Amniotic epithelial cell (primary cell): ENCODE measurements around the gene BMP3.
A peak's percentile ranks its signal among the peaks of the same experiment; 100 is the strongest.

Source experiments
- DNase-seq: peaks from one replicate; pipeline ENCODE4 v3.0.0-alpha.2; 2010; ENCODE audit warnings: low read depth

BMP3 gene

GRCh38 chr4:81042578-81043365 lies 12.3 kb downstream of the BMP3 start:
- no peak for DNase-seq

- no peak for DNase-seq
Measured at GRCh38 chr4:81049330-81049729, 18.8 kb downstream of the BMP3 start.

GRCh38 chr4:81049907-81050306 lies 19.4 kb downstream of the BMP3 start:
- DNase-seq: no peak

GRCh38 chr4:81052119-81053068 lies 21.9 kb downstream of the BMP3 start:
- DNase-seq: peak; percentile 50

GRCh38 chr4:81058621-81059020 lies 28.1 kb downstream of the BMP3 start:
- no peak for DNase-seq

GRCh38 chr4:81060587-81061343 lies 30.3 kb downstream of the BMP3 start:
- no peak for DNase-seq

- DNase-seq: no peak
Measured at GRCh38 chr4:81061344-81061730, 30.8 kb downstream of the BMP3 start.

GRCh38 chr4:81062001-81062400 lies 31.5 kb downstream of the BMP3 start:
- DNase-seq: no peak

- no peak for DNase-seq
Measured at GRCh38 chr4:81065446-81065845, 34.9 kb downstream of the BMP3 start.

GRCh38 chr4:81069706-81070331 lies 39.3 kb downstream of the BMP3 start:
- peak; percentile 77 for DNase-seq

GRCh38 chr4:81071013-81071412 lies 40.5 kb downstream of the BMP3 start:
- no peak for DNase-seq

- no peak for DNase-seq
Measured at GRCh38 chr4:81081156-81081555, 50.6 kb downstream of the BMP3 start.

GRCh38 chr4:81084029-81084428 lies 53.5 kb downstream of the BMP3 start:
- DNase-seq: no peak

- DNase-seq: no peak
Measured at GRCh38 chr4:81084634-81085033, 54.1 kb downstream of the BMP3 start.

GRCh38 chr4:81085291-81085690 lies 54.8 kb downstream of the BMP3 start:
- no peak for DNase-seq

- DNase-seq: no peak
Measured at GRCh38 chr4:81085979-81086378, 55.5 kb downstream of the BMP3 start.

GRCh38 chr4:81093720-81094401 lies 63.4 kb downstream of the BMP3 start:
- DNase-seq: no peak

- DNase-seq: no peak
Measured at GRCh38 chr4:81095389-81095788, 64.9 kb downstream of the BMP3 start.

GRCh38 chr4:81096566-81096965 lies 66.1 kb downstream of the BMP3 start:
- no peak for DNase-seq

GRCh38 chr4:81102107-81102506 lies 71.6 kb downstream of the BMP3 start:
- no peak for DNase-seq

GRCh38 chr4:81106150-81106549 lies 75.6 kb downstream of the BMP3 start:
- no peak for DNase-seq
